ENCODE measurements around the gene HOXC9.

- no peak for TF ChIP-seq GATA2 (IDR thresholded peaks at IDR 0.05; ENCODE audit: low read depth, low read length)
- TF ChIP-seq GATA3 (IDR thresholded peaks at IDR 0.05; ENCODE audit: low read depth, low read length): no peak
Measured at GRCh38 chr12:54037360-54038283, 37.7 kb downstream of the HOXC9 start.
